ENCODE measurements around the gene SEL1L2. TPM values are rescaled to one million over a fixed set of nuclear protein-coding genes. Genes with fewer than 3 reads are reported as not detected.

The SEL1L2 gene
- total RNA-seq, 1 donor from 2014 or later: not detected

DNA sequence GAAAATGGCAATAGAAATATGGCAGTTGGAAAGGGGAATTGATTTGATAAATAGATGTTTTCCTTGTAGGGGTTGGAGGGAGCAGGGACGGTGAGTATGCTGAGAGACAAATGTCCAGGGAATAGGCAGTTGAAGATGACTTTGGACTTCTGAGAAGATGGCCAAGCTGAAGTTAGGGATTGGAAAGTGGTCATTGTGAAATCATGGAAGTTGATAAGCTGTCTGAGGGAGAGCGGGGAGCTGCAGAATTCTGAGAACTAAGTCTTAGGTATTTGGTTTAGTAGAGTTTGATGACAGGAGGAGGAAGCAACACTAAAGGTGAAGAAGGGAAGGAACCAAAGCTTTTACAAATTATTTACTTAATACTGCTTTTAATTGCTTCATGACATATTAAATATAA is 190.4 kb downstream of the SEL1L2 start:
- Mint-ChIP-seq H3K36me3 (ENCODE audit: low read depth, unreplicated experiment) (peaks cover 23% of the 10 kb centered on the region), H3K4me1 (ENCODE audit: unreplicated experiment) (no peaks in the 10 kb centered on the region), H3K27ac (ENCODE audit: unreplicated experiment) (no peak overlapping the region), H3K27me3 (ENCODE audit: unreplicated experiment) (no peaks in the 10 kb centered on the region), H3K4me3 (ENCODE audit: unreplicated experiment) (no peak overlapping the region), H3K9me3 (ENCODE audit: unreplicated experiment) (no peaks in the 10 kb centered on the region)
- DNase-seq (ENCODE audit: low spot score): no peak
- TF ChIP-seq, protein P1, sequence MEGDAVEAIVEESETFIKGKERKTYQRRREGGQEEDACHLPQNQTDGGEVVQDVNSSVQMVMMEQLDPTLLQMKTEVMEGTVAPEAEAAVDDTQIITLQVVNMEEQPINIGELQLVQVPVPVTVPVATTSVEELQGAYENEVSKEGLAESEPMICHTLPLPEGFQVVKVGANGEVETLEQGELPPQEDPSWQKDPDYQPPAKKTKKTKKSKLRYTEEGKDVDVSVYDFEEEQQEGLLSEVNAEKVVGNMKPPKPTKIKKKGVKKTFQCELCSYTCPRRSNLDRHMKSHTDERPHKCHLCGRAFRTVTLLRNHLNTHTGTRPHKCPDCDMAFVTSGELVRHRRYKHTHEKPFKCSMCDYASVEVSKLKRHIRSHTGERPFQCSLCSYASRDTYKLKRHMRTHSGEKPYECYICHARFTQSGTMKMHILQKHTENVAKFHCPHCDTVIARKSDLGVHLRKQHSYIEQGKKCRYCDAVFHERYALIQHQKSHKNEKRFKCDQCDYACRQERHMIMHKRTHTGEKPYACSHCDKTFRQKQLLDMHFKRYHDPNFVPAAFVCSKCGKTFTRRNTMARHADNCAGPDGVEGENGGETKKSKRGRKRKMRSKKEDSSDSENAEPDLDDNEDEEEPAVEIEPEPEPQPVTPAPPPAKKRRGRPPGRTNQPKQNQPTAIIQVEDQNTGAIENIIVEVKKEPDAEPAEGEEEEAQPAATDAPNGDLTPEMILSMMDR (IDR thresholded peaks at IDR 0.05; ENCODE audit: unreplicated experiment): no peak

Other genes starting within 250 kb of the SEL1L2 start
- 11.6 TPM for gene ESF1, start 205.7 kb downstream of the SEL1L2 start, total RNA-seq (ENCODE audit: unreplicated experiment)
- 22.5 TPM for gene NDUFAF5, start 205.6 kb downstream of the SEL1L2 start, total RNA-seq (ENCODE audit: unreplicated experiment)
- gene MACROD2, start 4.9 kb upstream of the SEL1L2 start, total RNA-seq (ENCODE audit: unreplicated experiment): 6.4 TPM